OCI-LY3 (cell line): ENCODE data around the gene NUP98.
"Not testable (repeated sequence)": the region's sequence is repeated elsewhere in the genome, so short reads cannot be mapped to it uniquely, and the experiment has no call there.

Experiments used
- CTCF ChIP-seq: fragments of 200-600, 300-600 bp; sonication (generic); IDR thresholded peaks from 2 replicates; pipeline ENCODE4 v1.5.1; 2014; ENCODE audit warnings: antibody characterized with exemption, low read length, low read depth
- EZH2phosphoT487 ChIP-seq: fragments of 200-600 bp; shearing (Covaris generic); IDR thresholded peaks from 2 replicates; pipeline ENCODE4 v1.6.1; 2018; ENCODE audit warnings: antibody characterized with exemption, mixed run types, low read depth

GRCh38 chr11:3766836-3767235 lies 30.5 kb downstream of the NUP98 start:
- TF ChIP-seq CTCF, EZH2phosphoT487: not testable (repeated sequence)
